ENCODE measurements around the gene IGFBP6. TPM values are rescaled to one million over a fixed set of nuclear protein-coding genes. Genes with fewer than 3 reads are reported as not detected.

IGFBP6 gene
- polyA plus RNA-seq, 2 of the 4 experiments (the other 2 are of a cell fraction): 49.1 to 128 TPM

DNA sequence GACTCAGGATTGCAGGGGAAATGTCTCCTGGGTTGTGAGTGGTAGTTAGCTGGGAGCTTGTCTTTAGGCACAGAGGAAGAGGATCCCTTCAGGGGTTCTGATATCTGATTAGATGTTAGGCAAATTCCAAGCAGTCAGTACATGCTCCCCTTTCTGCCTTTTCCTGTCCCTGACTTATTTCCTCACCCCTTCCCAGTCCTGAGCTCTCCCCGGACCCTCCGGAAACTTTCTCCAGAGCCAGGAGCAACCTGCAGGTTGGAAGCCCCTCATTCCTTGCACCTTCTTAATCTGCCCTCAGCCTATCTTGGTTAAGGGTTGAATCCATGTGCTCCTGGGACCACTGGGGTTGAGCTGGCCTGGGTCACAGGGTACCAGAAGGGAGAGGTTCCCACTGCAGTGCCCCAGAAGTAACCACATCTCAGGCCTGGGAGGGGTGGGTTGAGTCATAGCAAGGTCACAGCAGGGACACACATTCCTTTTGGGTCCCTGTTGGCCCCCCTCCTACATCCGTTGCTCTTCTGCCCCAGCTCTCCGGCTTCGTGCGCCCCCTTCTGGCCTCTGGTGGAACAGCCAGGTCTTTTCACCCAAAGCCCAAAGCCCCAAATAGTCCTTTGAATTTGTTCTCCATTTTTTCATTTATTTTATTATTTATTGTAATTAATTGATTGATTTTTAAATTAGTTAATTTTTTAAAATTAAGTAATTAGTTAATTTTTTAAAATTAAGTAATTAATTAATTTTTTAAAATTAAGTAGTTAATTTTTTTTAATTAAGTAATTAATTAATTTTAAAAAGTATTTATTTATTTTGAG is 1.8 kb downstream of the IGFBP6 start:
- ATAC-seq (peak; percentile 71 to 75), DNase-seq (ENCODE audit: low read depth in 1 of 2, low spot score in 1 of 2) (peak; percentile 95 to 98), FAIRE-seq (no peak)
- H3K4me3 ChIP-seq: peak overlapping the region; percentile 54
- 0% methylated on average over 6 of the region's 6 CpGs for WGBS (ENCODE audit: missing lambda C conversion rate)
- no peaks in the 10 kb centered on the region for H3K9me3 ChIP-seq
- H3K4me1 ChIP-seq: peaks cover 48% of the 10 kb centered on the region
- H3K27ac ChIP-seq: peak overlapping the region; percentile 92 to 95
- ChIA-PET POLR2A (interaction anchor here (0.7 to 3.5 kb wide), 6 partner anchors 20 to 81 kb away, joined by 3 to 46 read pairs (median 10); partner anchors contain the start of genes CSAD, SPRYD3 and ZNF740), CTCF (interaction anchor here (0.5 to 38.0 kb wide), 27 partner anchors 9 to 204 kb away, joined by 3 to 1424 read pairs (median 3); partner anchors contain the start of genes CSAD, SPRYD3, TNS2 and ZNF740)
- TF ChIP-seq RARB (CRISPR knock-in tag; IDR thresholded peaks at IDR 0.05) (peak; percentile 97), JUNB (IDR thresholded peaks at IDR 0.05) (peak; percentile 36; the same call in 1 of the 2 replicates), USF2 (IDR thresholded peaks at IDR 0.05) (no peak), NR3C1 (IDR thresholded peaks at IDR 0.05) (no peak), TP53 (CRISPR knock-in tag; IDR thresholded peaks at IDR 0.05) (no peak), POLR2A (IDR thresholded peaks at IDR 0.05; ENCODE audit: low read length) (peak; percentile 30), FOSB (CRISPR knock-in tag; IDR thresholded peaks at IDR 0.05) (no peak), CTCF (IDR thresholded peaks at IDR 0.05) (peak; percentile 98), NPAS2 (CRISPR knock-in tag; IDR thresholded peaks at IDR 0.05; ENCODE audit: borderline replicate concordance) (no peak), FOSL2 (IDR thresholded peaks at IDR 0.05) (peak; percentile 69), FOSL2 (CRISPR knock-in tag; IDR thresholded peaks at IDR 0.05) (peak; percentile 84), GATA3 (IDR thresholded peaks at IDR 0.05; ENCODE audit: borderline replicate concordance) (peak; percentile 32; the same call in 1 of the 2 replicates), HES2 (IDR thresholded peaks at IDR 0.05) (no peak), CEBPB (IDR thresholded peaks at IDR 0.05) (peak in 1 of 2 experiments; percentile 6; a peak in 1 of 4 replicates), NFE2L2 (conservative IDR thresholded peaks at IDR 0.05; ENCODE audit: low read length) (0 out of 2 replicates have a peak, but pooled peaks have one; percentile 0), JUN (IDR thresholded peaks at IDR 0.05) (peak in 1 of 2 experiments; percentile 64; a peak in 3 of 5 replicates), FOXS1 (CRISPR knock-in tag; IDR thresholded peaks at IDR 0.05) (no peak), RAD21 (conservative IDR thresholded peaks at IDR 0.05 in 1 of 2, IDR thresholded peaks at IDR 0.05 in 1 of 2) (peak; percentile 95 to 96), SMC3 (IDR thresholded peaks at IDR 0.05) (peak; percentile 98), ESRRA (IDR thresholded peaks at IDR 0.05; ENCODE audit: borderline replicate concordance, low read length) (peak; percentile 67; the same call in 1 of the 2 replicates)
- TF ChIP-seq, protein P1, sequence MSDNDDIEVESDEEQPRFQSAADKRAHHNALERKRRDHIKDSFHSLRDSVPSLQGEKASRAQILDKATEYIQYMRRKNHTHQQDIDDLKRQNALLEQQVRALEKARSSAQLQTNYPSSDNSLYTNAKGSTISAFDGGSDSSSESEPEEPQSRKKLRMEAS (IDR thresholded peaks at IDR 0.05): peak; percentile 65; the same call in 1 of the 2 replicates
- peak overlapping the region; percentile 95 for H3K4me2 ChIP-seq

DNA sequence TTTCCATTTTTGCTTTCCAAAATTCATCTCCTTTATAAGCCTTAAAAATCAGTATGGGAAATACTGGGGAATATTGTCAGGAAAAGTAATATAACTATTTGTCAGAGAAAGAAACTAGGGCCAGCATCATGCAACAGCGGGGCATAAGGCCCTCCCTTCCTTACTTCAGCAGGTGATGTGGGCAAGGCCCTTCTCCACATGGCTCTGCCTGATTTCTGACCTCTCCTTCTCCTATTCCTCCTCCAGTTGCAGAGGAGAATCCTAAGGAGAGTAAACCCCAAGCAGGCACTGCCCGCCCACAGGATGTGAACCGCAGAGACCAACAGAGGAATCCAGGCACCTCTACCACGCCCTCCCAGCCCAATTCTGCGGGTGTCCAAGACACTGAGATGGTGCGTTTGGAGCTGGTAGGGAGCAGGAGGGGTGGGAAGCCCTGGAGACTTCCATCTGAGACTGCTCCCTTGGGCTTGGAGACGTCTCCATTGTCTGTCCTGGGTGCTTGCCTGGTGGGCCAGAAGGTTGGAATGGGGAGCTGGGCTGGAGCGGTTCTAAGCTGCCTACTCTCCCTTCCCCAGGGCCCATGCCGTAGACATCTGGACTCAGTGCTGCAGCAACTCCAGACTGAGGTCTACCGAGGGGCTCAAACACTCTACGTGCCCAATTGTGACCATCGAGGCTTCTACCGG is 3.1 kb downstream of the IGFBP6 start:
- peak overlapping the region in 1 of 2 experiments; percentile 76; a peak in 3 of 6 replicates for H3K27ac ChIP-seq
- H3K4me2 ChIP-seq: no peak overlapping the region
- POLR2A ChIA-PET: no interaction called here
- no peak overlapping the region for H3K4me3 ChIP-seq
- CTCF ChIA-PET: interaction anchor here (0.8 to 38.0 kb wide), 11 partner anchors 13 to 151 kb away, joined by 3 to 1424 read pairs (median 8); partner anchors contain the start of genes SPRYD3 and TNS2
- no peaks in the 10 kb centered on the region for H3K9me3 ChIP-seq
- DNase-seq (ENCODE audit: low read depth in 1 of 2, low spot score in 1 of 2): no peak
- WGBS (ENCODE audit: missing lambda C conversion rate): 87% methylated on average over 13 of the region's 13 CpGs
- no peak for ATAC-seq
- FAIRE-seq: no peak
- H3K4me1 ChIP-seq: peaks cover 40% of the 10 kb centered on the region
- TF ChIP-seq HOXB5 (CRISPR knock-in tag; IDR thresholded peaks at IDR 0.05): no peak
- no peak for TF ChIP-seq MYC (IDR thresholded peaks at IDR 0.05; ENCODE audit: borderline replicate concordance, low read length)
- no peak for TF ChIP-seq BHLHE40 (IDR thresholded peaks at IDR 0.05; ENCODE audit: low read depth, low read length)
- TF ChIP-seq, protein P2, sequence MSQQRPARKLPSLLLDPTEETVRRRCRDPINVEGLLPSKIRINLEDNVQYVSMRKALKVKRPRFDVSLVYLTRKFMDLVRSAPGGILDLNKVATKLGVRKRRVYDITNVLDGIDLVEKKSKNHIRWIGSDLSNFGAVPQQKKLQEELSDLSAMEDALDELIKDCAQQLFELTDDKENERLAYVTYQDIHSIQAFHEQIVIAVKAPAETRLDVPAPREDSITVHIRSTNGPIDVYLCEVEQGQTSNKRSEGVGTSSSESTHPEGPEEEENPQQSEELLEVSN (IDR thresholded peaks at IDR 0.05; ENCODE audit: borderline replicate concordance, low read depth): no peak
- TF ChIP-seq NR3C1 (IDR thresholded peaks at IDR 0.05): no peak
- no peak for TF ChIP-seq CHD4 (IDR thresholded peaks at IDR 0.05; ENCODE audit: borderline replicate concordance)
- TF ChIP-seq KDM1A (IDR thresholded peaks at IDR 0.05; ENCODE audit: low read depth): no peak
- TF ChIP-seq MAFK (IDR thresholded peaks at IDR 0.05; ENCODE audit: partially characterized antibody): no peak
- no peak for TF ChIP-seq BCL3 (IDR thresholded peaks at IDR 0.05)
- no peak for TF ChIP-seq TFCP2L1 (CRISPR knock-in tag; IDR thresholded peaks at IDR 0.05)
- no peak for TF ChIP-seq SMC3 (IDR thresholded peaks at IDR 0.05)
- TF ChIP-seq RFX5 (IDR thresholded peaks at IDR 0.05): no peak
- no peak for TF ChIP-seq ATOH8 (CRISPR knock-in tag; IDR thresholded peaks at IDR 0.05; ENCODE audit: low read depth)

All from A549 (cell line).